GM23338 (cell line): Measurements from ENCODE around the gene EPHA6. TPM values are rescaled to one million over a fixed set of nuclear protein-coding genes. Genes with fewer than 3 reads are reported as not detected.

Experiments used
- ATAC-seq: fragments of 200-7000 bp; cut with Tn5 transposase; 3 replicates; pipeline ENCODE4 v1.9.1; 2020
- DNase-seq: peaks from one replicate; pipeline ENCODE4 v3.0.0-alpha.2; 2015; ENCODE audit warnings: low spot score
- H2AFZ ChIP-seq: fragments of 200-600 bp; sonication (generic); 2 replicates; pipeline ENCODE4 v1.8.0; 2016; ENCODE audit warnings: antibody characterized with exemption, mild to moderate bottlenecking, moderate library complexity
- H3F3A ChIP-seq: fragments of 200-600 bp; sonication (generic); replicated peaks from 2 replicates; pipeline ENCODE4 v1.8.0; 2017; ENCODE audit warnings: antibody characterized with exemption, mixed run types, low read depth
- H3K27ac ChIP-seq: fragments of 200-600 bp; sonication (generic); 2 replicates; pipeline ENCODE4 v1.6.1; 2016; ENCODE audit warnings: low read depth
- H3K27me3 ChIP-seq: fragments of 200-600 bp; sonication (generic); 2 replicates; pipeline ENCODE4 v1.8.0; 2016; ENCODE audit warnings: mild to moderate bottlenecking, mixed run types, moderate library complexity; ENCODE audit not compliant: insufficient read depth
- H3K36me3 ChIP-seq: fragments of 200-600 bp; sonication (generic); 2 replicates; pipeline ENCODE4 v1.8.0; 2016; ENCODE audit warnings: mild to moderate bottlenecking; ENCODE audit not compliant: insufficient read depth
- H3K4me1 ChIP-seq: fragments of 200-600 bp; sonication (generic); 2 replicates; pipeline ENCODE4 v1.8.0; 2016; ENCODE audit warnings: mild to moderate bottlenecking, moderate library complexity; ENCODE audit not compliant: insufficient read depth
- H3K4me2 ChIP-seq: fragments of 200-600 bp; sonication (generic); 2 replicates; pipeline ENCODE4 v1.7.1; 2017; ENCODE audit warnings: mixed run types
- H3K4me3 ChIP-seq: fragments of 200-600 bp; sonication (generic); 2 replicates; pipeline ENCODE4 v1.6.1; 2016; ENCODE audit warnings: mixed run types
- H3K79me2 ChIP-seq: fragments of 200-600 bp; sonication (generic); replicated peaks from 2 replicates; pipeline ENCODE4 v1.8.0; 2017; ENCODE audit warnings: mild to moderate bottlenecking; ENCODE audit not compliant: insufficient read depth
- H3K9me2 ChIP-seq: fragments of 200-600 bp; sonication (generic); 2 replicates; pipeline ENCODE4 v1.8.0; 2017; ENCODE audit not compliant: insufficient read depth
- H4K20me1 ChIP-seq: fragments of 200-600 bp; sonication (generic); replicated peaks from 2 replicates; pipeline ENCODE4 v1.8.0; 2017; ENCODE audit warnings: mild to moderate bottlenecking; ENCODE audit not compliant: insufficient read depth
- H3K27ac Mint-ChIP-seq: 2 replicates; pipeline ENCODE4 v1.8.0; 2020; ENCODE audit warnings: inconsistent platforms, mild to moderate bottlenecking, moderate library complexity, mixed read lengths
- H3K27me3 Mint-ChIP-seq: 3 replicates; pipeline ENCODE4 v1.8.0; 2022; ENCODE audit warnings: low read depth, mild to moderate bottlenecking, moderate library complexity, mixed read lengths, inconsistent platforms; ENCODE audit not compliant: insufficient read depth, poor library complexity
- H3K36me3 Mint-ChIP-seq: 3 replicates; pipeline ENCODE4 v1.8.0; 2021; ENCODE audit warnings: low read depth, mild to moderate bottlenecking, inconsistent platforms, moderate library complexity, mixed read lengths
- H3K4me1 Mint-ChIP-seq: 3 replicates; pipeline ENCODE4 v1.8.0; 2020; ENCODE audit warnings: mild to moderate bottlenecking, inconsistent platforms, mixed read lengths
- H3K4me3 Mint-ChIP-seq: 3 replicates; pipeline ENCODE4 v1.8.0; 2021; ENCODE audit warnings: moderate library complexity, mild to moderate bottlenecking, inconsistent platforms, mixed read lengths
- H3K9me3 Mint-ChIP-seq: 3 replicates; pipeline ENCODE4 v1.8.0; 2020; ENCODE audit warnings: moderate library complexity, mild to moderate bottlenecking, inconsistent platforms, mixed read lengths
- CREB1 ChIP-seq: fragments of 250-450 bp; sonication (Bioruptor Pico); IDR thresholded peaks from 2 replicates; pipeline ENCODE4 v1.5.0; 2020; ENCODE audit warnings: low read depth, mild to moderate bottlenecking, moderate library complexity
- EZH2 ChIP-seq: fragments of 200-600 bp; sonication (generic); IDR thresholded peaks from one replicate; pipeline ENCODE4 v1.8.0; 2017; ENCODE audit warnings: antibody characterized with exemption, mild to moderate bottlenecking, low read depth; ENCODE audit not compliant: unreplicated experiment
- EZH2phosphoT487 ChIP-seq: fragments of 200-600 bp; sonication (generic); IDR thresholded peaks from one replicate; pipeline ENCODE4 v1.8.1; 2018; ENCODE audit warnings: antibody characterized with exemption; ENCODE audit not compliant: unreplicated experiment
- POLR2AphosphoS5 ChIP-seq: IDR thresholded peaks from 2 replicates; pipeline ENCODE4 v1.6.1; 2016; ENCODE audit warnings: antibody characterized with exemption, low read depth
- ZNF114 ChIP-seq: fragments of 250-450 bp; sonication (Bioruptor Pico); IDR thresholded peaks from 2 replicates; pipeline ENCODE4 v1.5.0; 2020; ENCODE audit warnings: mild to moderate bottlenecking, moderate library complexity
- ZNF331 ChIP-seq: fragments of 250-450 bp; sonication (Bioruptor Pico); IDR thresholded peaks from 2 replicates; pipeline ENCODE4 v1.5.0; 2020; ENCODE audit warnings: low read depth, mild to moderate bottlenecking, moderate library complexity
- polyA plus RNA-seq: library from polyadenylated mRNA; unstranded; fragments of >200 nt; fragmentation: Nextera tagmentation; extraction: Ambion mirVana; gene quantifications from 2 replicates; pipeline ENCODE4 v1.2.1, GENCODE V29; 2016
- total RNA-seq: library from RNA; depleted of rRNA; stranded (reverse); fragments of >200 nt; shearing (Covaris generic); gene quantifications from 2 replicates; pipeline ENCODE4 v1.2.3, GENCODE V29; 2014
- TF ChIP-seq, protein P1 (sequence below): fragments of 250-450 bp; sonication (Bioruptor Pico); IDR thresholded peaks from 2 replicates; pipeline ENCODE4 v1.5.0; 2020; ENCODE audit warnings: mild to moderate bottlenecking, moderate library complexity
- TF ChIP-seq, protein P2 (sequence below): IDR thresholded peaks from 2 replicates; pipeline ENCODE4 v1.6.1; 2016; ENCODE audit warnings: antibody characterized with exemption

Gene EPHA6
- total and polyA plus RNA-seq, 2 experiments from 2014 or later = 0.37 to 2.6 TPM

DNA sequence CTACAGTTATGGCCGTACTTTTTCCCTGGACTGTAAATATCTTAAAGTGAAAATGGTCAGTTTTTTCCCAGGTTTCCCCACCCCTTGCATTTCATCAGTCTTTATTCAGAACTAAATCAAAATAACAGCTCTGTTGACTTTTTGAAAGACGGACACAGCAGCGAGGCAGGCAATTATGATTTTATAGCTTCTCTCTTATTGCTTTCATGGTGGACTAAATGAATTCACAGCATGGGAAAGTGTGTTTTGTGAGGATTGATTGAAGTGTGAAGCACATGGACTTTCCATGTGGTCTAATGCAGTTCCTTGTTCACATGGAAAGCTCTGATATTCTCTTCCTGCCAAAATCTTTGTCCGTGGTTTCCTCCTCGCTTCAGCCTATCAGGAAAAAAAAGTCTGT is 681.5 kb downstream of the EPHA6 start (continued):
- TF ChIP-seq, protein P1, sequence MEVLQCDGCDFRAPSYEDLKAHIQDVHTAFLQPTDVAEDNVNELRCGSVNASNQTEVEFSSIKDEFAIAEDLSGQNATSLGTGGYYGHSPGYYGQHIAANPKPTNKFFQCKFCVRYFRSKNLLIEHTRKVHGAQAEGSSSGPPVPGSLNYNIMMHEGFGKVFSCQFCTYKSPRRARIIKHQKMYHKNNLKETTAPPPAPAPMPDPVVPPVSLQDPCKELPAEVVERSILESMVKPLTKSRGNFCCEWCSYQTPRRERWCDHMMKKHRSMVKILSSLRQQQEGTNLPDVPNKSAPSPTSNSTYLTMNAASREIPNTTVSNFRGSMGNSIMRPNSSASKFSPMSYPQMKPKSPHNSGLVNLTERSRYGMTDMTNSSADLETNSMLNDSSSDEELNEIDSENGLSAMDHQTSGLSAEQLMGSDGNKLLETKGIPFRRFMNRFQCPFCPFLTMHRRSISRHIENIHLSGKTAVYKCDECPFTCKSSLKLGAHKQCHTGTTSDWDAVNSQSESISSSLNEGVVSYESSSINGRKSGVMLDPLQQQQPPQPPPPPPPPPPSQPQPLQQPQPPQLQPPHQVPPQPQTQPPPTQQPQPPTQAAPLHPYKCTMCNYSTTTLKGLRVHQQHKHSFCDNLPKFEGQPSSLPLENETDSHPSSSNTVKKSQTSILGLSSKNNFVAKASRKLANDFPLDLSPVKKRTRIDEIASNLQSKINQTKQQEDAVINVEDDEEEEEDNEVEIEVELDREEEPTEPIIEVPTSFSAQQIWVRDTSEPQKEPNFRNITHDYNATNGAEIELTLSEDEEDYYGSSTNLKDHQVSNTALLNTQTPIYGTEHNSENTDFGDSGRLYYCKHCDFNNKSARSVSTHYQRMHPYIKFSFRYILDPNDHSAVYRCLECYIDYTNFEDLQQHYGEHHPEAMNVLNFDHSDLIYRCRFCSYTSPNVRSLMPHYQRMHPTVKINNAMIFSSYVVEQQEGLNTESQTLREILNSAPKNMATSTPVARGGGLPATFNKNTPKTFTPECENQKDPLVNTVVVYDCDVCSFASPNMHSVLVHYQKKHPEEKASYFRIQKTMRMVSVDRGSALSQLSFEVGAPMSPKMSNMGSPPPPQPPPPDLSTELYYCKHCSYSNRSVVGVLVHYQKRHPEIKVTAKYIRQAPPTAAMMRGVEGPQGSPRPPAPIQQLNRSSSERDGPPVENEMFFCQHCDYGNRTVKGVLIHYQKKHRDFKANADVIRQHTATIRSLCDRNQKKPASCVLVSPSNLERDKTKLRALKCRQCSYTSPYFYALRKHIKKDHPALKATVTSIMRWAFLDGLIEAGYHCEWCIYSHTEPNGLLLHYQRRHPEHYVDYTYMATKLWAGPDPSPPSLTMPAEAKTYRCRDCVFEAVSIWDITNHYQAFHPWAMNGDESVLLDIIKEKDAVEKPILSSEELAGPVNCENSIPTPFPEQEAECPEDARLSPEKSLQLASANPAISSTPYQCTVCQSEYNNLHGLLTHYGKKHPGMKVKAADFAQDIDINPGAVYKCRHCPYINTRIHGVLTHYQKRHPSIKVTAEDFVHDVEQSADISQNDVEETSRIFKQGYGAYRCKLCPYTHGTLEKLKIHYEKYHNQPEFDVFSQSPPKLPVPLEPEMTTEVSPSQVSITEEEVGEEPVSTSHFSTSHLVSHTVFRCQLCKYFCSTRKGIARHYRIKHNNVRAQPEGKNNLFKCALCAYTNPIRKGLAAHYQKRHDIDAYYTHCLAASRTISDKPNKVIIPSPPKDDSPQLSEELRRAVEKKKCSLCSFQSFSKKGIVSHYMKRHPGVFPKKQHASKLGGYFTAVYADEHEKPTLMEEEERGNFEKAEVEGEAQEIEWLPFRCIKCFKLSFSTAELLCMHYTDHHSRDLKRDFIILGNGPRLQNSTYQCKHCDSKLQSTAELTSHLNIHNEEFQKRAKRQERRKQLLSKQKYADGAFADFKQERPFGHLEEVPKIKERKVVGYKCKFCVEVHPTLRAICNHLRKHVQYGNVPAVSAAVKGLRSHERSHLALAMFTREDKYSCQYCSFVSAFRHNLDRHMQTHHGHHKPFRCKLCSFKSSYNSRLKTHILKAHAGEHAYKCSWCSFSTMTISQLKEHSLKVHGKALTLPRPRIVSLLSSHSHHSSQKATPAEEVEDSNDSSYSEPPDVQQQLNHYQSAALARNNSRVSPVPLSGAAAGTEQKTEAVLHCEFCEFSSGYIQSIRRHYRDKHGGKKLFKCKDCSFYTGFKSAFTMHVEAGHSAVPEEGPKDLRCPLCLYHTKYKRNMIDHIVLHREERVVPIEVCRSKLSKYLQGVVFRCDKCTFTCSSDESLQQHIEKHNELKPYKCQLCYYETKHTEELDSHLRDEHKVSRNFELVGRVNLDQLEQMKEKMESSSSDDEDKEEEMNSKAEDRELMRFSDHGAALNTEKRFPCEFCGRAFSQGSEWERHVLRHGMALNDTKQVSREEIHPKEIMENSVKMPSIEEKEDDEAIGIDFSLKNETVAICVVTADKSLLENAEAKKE (CRISPR knock-in tag) = no peak
- TF ChIP-seq EZH2 = no peak

DNA sequence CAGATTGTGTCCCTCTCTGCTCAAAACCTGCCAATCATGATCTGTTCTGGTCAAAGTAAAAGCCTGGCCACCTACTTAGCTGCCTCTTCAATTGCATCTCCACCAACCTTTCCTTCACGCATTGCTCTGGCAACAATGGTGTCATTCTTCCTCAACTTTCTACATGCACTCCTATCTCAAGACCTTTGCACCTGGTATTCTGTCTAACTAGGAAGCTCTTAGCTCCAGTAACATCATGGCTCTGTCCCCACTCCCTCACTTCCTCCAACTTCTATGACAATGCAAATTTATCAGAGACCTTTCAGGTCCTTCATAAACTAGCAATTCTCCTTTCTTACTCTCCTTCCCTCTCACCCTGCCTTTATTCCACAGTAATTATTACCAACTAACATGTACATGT is 682.7 kb downstream of the EPHA6 start:
- Mint-ChIP-seq H3K4me1 (no peaks in the 10 kb centered on the region), H3K27ac (0 out of 2 replicates have a peak overlapping the region, but pooled peaks have one; percentile 21), H3K27me3 (peaks cover 2% of the 10 kb centered on the region), H3K9me3 (peaks cover 15% of the 10 kb centered on the region), H3K36me3 (peaks cover 10% of the 10 kb centered on the region), H3K4me3 (no peak overlapping the region)
- Histone ChIP-seq H2AFZ (no peak overlapping the region), H3K36me3 (no peaks in the 10 kb centered on the region), H3F3A (no peaks in the 10 kb centered on the region), H3K79me2 (no peaks in the 10 kb centered on the region), H4K20me1 (no peaks in the 10 kb centered on the region), H3K4me2 (no peak overlapping the region), H3K4me1 (no peaks in the 10 kb centered on the region), H3K4me3 (no peak overlapping the region), H3K9me2 (no peaks in the 10 kb centered on the region), H3K27ac (no peak overlapping the region), H3K27me3 (no peaks in the 10 kb centered on the region)
- ATAC-seq (no peak), DNase-seq (no peak)
- TF ChIP-seq, protein P1 (CRISPR knock-in tag) = no peak
- TF ChIP-seq ZNF114 (CRISPR knock-in tag) (no peak), CREB1 (CRISPR knock-in tag) (no peak), EZH2phosphoT487 (no peak), ZNF331 (no peak), EZH2 (no peak), POLR2AphosphoS5 (no peak)
- TF ChIP-seq, protein P2, sequence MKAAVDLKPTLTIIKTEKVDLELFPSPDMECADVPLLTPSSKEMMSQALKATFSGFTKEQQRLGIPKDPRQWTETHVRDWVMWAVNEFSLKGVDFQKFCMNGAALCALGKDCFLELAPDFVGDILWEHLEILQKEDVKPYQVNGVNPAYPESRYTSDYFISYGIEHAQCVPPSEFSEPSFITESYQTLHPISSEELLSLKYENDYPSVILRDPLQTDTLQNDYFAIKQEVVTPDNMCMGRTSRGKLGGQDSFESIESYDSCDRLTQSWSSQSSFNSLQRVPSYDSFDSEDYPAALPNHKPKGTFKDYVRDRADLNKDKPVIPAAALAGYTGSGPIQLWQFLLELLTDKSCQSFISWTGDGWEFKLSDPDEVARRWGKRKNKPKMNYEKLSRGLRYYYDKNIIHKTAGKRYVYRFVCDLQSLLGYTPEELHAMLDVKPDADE = no peak
